OCI-LY7 (cell line): Measurements from ENCODE around the gene CNKSR3. TPM values are rescaled to one million over a fixed set of nuclear protein-coding genes. Genes with fewer than 3 reads are reported as not detected.
"Not testable (repeated sequence)": the region's sequence is repeated elsewhere in the genome, so short reads cannot be mapped to it uniquely, and the experiment has no call there.

Experiments
- BruUV-seq: library from RNA; stranded (reverse); fragments of 400-500 nt; replicated peaks from 2 replicates; lab custom pipeline; 2021; lab: Mats Ljungman, UMichigan
- CTCF ChIA-PET: fragments of 300-600 bp; sonication (Branson Sonifier 250); formaldehyde crosslinking; loops from one replicate; lab custom pipeline; 2022; ENCODE audit warnings: antibody characterized with exemption; ENCODE audit not compliant: unreplicated experiment; lab: Charles Lee
- POLR2A ChIA-PET: fragments of 300-600 bp; sonication (Branson Sonifier 250); formaldehyde crosslinking; loops from one replicate; lab custom pipeline; 2022; ENCODE audit warnings: antibody characterized with exemption; lab: Charles Lee
- DNase-seq: peaks from one replicate; pipeline ENCODE4 v3.0.0-alpha.2; 2015; ENCODE audit warnings: low spot score
- H2AFZ ChIP-seq: fragments of 200-600 bp; sonication (generic), shearing (Covaris generic); 2 replicates; pipeline ENCODE4 v1.6.1; 2014; ENCODE audit warnings: mild to moderate bottlenecking, antibody characterized with exemption, low read length, moderate library complexity
- H3K27ac ChIP-seq: fragments of 200-600 bp; sonication (generic); 2 replicates; pipeline ENCODE4 v1.5.1; 2014; ENCODE audit warnings: mixed run types, low read depth, mild to moderate bottlenecking, moderate library complexity, low read length, inconsistent platforms; ENCODE audit not compliant: poor library complexity, severe bottlenecking
- H3K36me3 ChIP-seq: fragments of 200-600 bp; sonication (generic); 2 replicates; pipeline ENCODE4 v1.6.1; 2014; ENCODE audit warnings: mild to moderate bottlenecking, antibody characterized with exemption, low read length, moderate library complexity, mixed read lengths; ENCODE audit not compliant: insufficient read depth
- H3K4me1 ChIP-seq: fragments of 200-600 bp; sonication (generic); 2 replicates; pipeline ENCODE4 v1.5.1; 2014; ENCODE audit warnings: mild to moderate bottlenecking, low read length; ENCODE audit not compliant: insufficient read depth, poor library complexity, severe bottlenecking
- H3K4me2 ChIP-seq: fragments of 200-600 bp; sonication (generic); 2 replicates; pipeline ENCODE4 v1.6.1; 2014; ENCODE audit warnings: mild to moderate bottlenecking, low read length
- H3K4me3 ChIP-seq: fragments of 200-600 bp; sonication (generic); 2 replicates; pipeline ENCODE4 v1.5.1; 2014; ENCODE audit warnings: mild to moderate bottlenecking, low read depth, low read length; ENCODE audit not compliant: poor library complexity, severe bottlenecking
- H3K79me2 ChIP-seq: fragments of 200-600 bp; sonication (generic); 2 replicates; pipeline ENCODE4 v1.6.1; 2016; ENCODE audit warnings: low read depth, mild to moderate bottlenecking, low read length, moderate library complexity, mixed read lengths; ENCODE audit not compliant: insufficient read depth
- H3K9me2 ChIP-seq: fragments of 200-600 bp; sonication (generic); 2 replicates; pipeline ENCODE4 v1.6.1; 2016; ENCODE audit warnings: mild to moderate bottlenecking, low read length, mixed read lengths; ENCODE audit not compliant: insufficient read depth
- H3K9me3 ChIP-seq: fragments of 200-600 bp; sonication (generic); 2 replicates; pipeline ENCODE4 v1.6.1; 2014; ENCODE audit warnings: mild to moderate bottlenecking, mixed run types, low read length, mixed read lengths
- H4K20me1 ChIP-seq: fragments of 200-600 bp; sonication (generic); 2 replicates; pipeline ENCODE4 v1.6.1; 2014; ENCODE audit warnings: mild to moderate bottlenecking, antibody characterized with exemption, low read length, moderate library complexity, mixed read lengths; ENCODE audit not compliant: insufficient read depth
- EZH2phosphoT487 ChIP-seq: fragments of 200-600 bp; sonication (generic); IDR thresholded peaks from 2 replicates; pipeline ENCODE4 v1.6.1; 2018; ENCODE audit warnings: low read depth, borderline replicate concordance, mild to moderate bottlenecking, mixed run types, antibody characterized with exemption, low read length, moderate library complexity, mixed read lengths
- intact Hi-C: fragments of 100-400 bp; cut with micrococcal nuclease; formaldehyde crosslinking; loops from one replicate; pipeline ENCODE4 v1.10.0; 2022; ENCODE audit not compliant: unreplicated experiment
- total RNA-seq, 2 experiments: library from RNA; depleted of rRNA in 1 of 2; stranded (reverse); fragments of >200 nt in 1 of 2; shearing (Covaris generic) in 1 of 2; gene quantifications; 2 replicates each; pipeline ENCODE4 v1.2.3, GENCODE V29; 2014 to 2022
- TF ChIP-seq, protein P1 (sequence below): fragments of 200-600 bp; sonication (generic); conservative IDR thresholded peaks from 2 replicates; pipeline ENCODE4 v1.5.1; 2014; ENCODE audit warnings: mild to moderate bottlenecking, antibody characterized with exemption, low read length, moderate library complexity, mixed read lengths

The CNKSR3 gene
- total RNA-seq, 2 experiments from 2014 or later, result not detected

DNA sequence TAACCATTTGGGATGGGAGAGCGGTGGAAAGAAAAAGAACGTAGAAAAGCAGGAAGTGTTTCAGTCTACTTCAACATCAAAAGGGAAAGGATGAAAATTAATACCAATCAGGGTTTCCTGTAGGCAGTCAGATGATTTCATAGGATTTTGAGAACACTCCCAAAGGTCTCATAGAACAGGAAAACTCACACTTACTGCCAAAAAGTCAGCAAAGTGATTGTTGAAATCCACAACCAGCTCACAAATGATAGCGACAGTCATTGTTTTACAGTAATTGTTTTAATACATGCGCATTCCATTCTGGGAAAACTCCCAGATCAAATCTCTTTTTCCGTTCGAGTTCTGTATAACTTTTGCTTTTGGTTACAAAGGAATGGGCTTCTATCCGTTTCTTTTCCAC, 5.3 kb upstream of the CNKSR3 start:
- Histone ChIP-seq H3K9me3 (no peaks in the 10 kb centered on the region), H4K20me1 (no peaks in the 10 kb centered on the region; the same call in 1 of the 2 replicates), H3K36me3 (no peaks in the 10 kb centered on the region), H3K4me1 (no peaks in the 10 kb centered on the region), H3K27ac (no peak overlapping the region), H3K4me3 (no peak overlapping the region), H3K4me2 (no peak overlapping the region), H3K79me2 (no peaks in the 10 kb centered on the region), H2AFZ (no peak overlapping the region), H3K9me2 (no peaks in the 10 kb centered on the region)
- intact Hi-C loops, result no loop called here
- CTCF ChIA-PET, result interaction anchor here (0.6 kb wide), 1 partner anchor 23 kb away, joined by 3 read pairs; no protein-coding TSS in a partner anchor
- no peak for DNase-seq
- no peak for TF ChIP-seq EZH2phosphoT487
- TF ChIP-seq, protein P1, sequence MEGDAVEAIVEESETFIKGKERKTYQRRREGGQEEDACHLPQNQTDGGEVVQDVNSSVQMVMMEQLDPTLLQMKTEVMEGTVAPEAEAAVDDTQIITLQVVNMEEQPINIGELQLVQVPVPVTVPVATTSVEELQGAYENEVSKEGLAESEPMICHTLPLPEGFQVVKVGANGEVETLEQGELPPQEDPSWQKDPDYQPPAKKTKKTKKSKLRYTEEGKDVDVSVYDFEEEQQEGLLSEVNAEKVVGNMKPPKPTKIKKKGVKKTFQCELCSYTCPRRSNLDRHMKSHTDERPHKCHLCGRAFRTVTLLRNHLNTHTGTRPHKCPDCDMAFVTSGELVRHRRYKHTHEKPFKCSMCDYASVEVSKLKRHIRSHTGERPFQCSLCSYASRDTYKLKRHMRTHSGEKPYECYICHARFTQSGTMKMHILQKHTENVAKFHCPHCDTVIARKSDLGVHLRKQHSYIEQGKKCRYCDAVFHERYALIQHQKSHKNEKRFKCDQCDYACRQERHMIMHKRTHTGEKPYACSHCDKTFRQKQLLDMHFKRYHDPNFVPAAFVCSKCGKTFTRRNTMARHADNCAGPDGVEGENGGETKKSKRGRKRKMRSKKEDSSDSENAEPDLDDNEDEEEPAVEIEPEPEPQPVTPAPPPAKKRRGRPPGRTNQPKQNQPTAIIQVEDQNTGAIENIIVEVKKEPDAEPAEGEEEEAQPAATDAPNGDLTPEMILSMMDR, result no peak
- POLR2A ChIA-PET, result interaction anchor here (0.7 to 1.3 kb wide), 3 partner anchors 16 to 244 kb away, joined by 3 to 4 read pairs (median 3); no protein-coding TSS in a partner anchor
- no TSS peak for BruUV-seq

DNA sequence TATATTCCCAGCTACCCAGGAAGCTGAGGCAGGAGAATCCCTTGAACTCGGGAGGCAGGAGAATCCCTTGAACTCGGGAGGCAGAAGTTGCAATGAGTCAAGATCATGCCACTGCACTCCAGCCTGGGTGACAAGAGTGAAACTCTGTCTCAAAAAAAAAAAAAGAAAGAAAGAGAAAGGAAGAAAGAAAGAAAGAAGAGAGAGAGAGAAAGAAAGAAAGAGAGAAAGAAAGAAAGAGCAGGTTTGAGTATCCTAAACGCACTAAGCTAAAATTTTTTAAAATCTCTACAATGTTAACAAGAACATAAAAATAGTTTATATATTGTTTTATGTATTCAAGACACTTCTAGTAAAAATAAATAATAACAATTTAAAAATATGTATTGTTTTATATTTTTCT, 4.6 kb upstream of the CNKSR3 start:
- ChIA-PET POLR2A (interaction anchor here (0.7 to 1.3 kb wide), 2 partner anchors 15 to 16 kb away, joined by 3 to 4 read pairs; no protein-coding TSS in a partner anchor), CTCF (interaction anchor here (0.6 kb wide), 1 partner anchor 22 kb away, joined by 3 read pairs; no protein-coding TSS in a partner anchor)
- H3K36me3 ChIP-seq, H2AFZ ChIP-seq, H3K9me3 ChIP-seq, H3K4me1 ChIP-seq, DNase-seq, H3K4me3 ChIP-seq, H3K9me2 ChIP-seq, H3K79me2 ChIP-seq, H3K4me2 ChIP-seq, H3K27ac ChIP-seq, intact Hi-C loops, BruUV-seq, H4K20me1 ChIP-seq: not testable (repeated sequence)

DNA sequence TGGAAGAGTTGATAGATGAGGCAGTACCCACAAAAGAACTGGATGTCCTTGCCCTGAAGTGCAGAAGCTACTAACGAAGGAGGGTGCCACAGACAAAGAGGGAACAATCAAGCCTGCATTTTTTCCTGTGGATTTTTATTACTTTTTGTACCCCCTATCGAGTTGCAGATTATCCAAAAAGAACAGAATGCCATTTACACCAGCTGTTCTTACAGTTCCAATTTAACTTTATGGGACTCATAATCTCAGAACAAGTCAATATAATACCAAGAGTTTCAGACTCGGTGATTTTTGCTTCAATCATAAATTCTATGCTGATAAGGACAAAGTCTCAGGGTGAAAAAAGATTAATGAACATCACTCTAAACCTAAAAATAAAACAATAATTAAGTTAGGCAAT, 4.0 kb upstream of the CNKSR3 start:
- intact Hi-C loops, result no loop called here
- H2AFZ ChIP-seq, result no peak overlapping the region
- no peaks in the 10 kb centered on the region for H3K9me3 ChIP-seq
- no TSS peak for BruUV-seq
- no peaks in the 10 kb centered on the region for H3K4me1 ChIP-seq
- POLR2A ChIA-PET, result interaction anchor here (0.6 kb wide), 1 partner anchor 1377 kb away, joined by 9 read pairs; no protein-coding TSS in a partner anchor
- CTCF ChIA-PET, result no interaction called here
- H3K4me2 ChIP-seq, result no peak overlapping the region
- H3K79me2 ChIP-seq, result no peaks in the 10 kb centered on the region
- no peak overlapping the region for H3K27ac ChIP-seq
- H3K36me3 ChIP-seq, result no peaks in the 10 kb centered on the region
- H3K4me3 ChIP-seq, result no peak overlapping the region
- H3K9me2 ChIP-seq, result no peaks in the 10 kb centered on the region
- TF ChIP-seq, protein P1, result no peak
- TF ChIP-seq EZH2phosphoT487, result no peak
- no peaks in the 10 kb centered on the region; the same call in 1 of the 2 replicates for H4K20me1 ChIP-seq
- DNase-seq, result no peak
